Activated CD8-positive, alpha-beta memory T cell treated with anti-CD3 and anti-CD28 coated beads, Interleukin-2, amount 50 U/mL, for 4 hours (primary cell): ENCODE data around the gene SLC25A45.

Experiments used
- DNase-seq: peaks from one replicate; pipeline ENCODE4 v3.0.0-alpha.2; 2020

Gene SLC25A45, protein sequence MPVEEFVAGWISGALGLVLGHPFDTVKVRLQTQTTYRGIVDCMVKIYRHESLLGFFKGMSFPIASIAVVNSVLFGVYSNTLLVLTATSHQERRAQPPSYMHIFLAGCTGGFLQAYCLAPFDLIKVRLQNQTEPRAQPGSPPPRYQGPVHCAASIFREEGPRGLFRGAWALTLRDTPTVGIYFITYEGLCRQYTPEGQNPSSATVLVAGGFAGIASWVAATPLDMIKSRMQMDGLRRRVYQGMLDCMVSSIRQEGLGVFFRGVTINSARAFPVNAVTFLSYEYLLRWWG

DNA sequence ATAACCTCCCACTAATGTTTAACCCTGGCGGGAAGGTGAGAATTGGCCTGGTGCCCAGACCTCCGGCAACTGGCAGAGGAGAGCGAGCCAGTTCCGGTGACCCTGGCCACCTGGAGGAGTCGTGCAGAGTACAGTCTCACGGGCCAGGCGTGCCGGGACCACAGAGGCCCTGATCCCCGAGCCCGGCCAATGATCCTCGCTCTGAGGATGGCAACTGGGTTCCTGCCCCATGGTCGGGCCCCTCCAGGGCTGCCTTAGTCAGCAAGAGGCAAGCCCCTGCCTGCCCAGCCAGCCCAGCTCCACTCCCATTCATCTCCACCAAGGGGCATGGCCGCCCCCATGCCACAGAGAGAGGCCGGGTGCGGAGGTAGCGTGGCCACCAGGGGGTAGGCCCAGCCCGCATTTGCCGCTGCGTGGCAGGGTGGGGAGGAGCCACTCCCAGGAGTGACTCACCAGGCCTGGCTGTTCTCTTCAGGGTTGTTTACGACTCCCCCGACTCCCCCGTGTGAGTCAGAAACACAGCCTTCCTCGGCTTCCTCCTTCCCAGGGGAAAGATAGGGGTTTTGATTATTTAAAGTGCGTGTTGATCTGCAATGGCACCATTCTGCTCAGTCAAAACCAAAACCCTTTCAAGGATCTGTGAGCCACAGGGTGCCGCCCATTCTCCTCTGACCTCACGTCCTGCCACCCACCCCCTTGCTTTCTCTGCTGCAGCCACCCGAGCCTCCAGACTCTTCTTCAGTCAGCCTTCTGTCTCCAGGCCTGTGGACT lies at the start of gene SLC25A45:
Gene SLC25A45 (minus strand): TSS at position 614 of the 771 bp plus-strand sequence. CDS start 695 bp downstream, outside the sequence.
- DNase-seq, result peak; percentile 93

DNA sequence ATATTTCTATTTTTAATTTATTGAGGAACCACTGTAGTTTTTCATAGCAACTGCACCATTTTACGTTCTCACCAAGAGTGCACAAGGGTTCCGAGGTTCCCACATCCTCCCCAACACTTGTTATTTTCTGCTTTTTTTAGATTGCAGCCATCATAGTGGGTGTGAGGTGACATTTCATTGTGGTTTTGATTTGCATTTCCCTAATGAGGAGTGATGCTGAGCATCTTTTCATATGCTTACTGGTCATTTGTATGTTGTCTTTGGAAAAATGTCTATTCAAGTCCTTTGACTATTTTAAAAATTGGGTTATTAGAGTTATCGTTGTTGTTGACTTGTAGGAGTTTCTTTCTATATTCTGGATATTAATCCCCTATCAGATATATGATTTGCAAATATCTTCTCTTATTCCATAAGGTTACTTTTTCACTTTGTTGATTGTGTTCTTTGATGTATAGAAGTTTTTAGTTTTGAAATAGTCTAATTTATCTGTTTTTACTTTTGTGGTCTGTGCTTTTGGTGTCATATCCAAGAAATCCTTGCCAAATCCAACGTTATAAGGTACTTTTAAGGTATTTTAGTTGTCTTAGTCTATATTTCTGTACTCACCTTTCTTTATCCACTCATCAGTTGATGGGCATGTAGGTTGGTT lies 49.1 kb upstream of the SLC25A45 start:
- peak; percentile 17 for DNase-seq

DNA sequence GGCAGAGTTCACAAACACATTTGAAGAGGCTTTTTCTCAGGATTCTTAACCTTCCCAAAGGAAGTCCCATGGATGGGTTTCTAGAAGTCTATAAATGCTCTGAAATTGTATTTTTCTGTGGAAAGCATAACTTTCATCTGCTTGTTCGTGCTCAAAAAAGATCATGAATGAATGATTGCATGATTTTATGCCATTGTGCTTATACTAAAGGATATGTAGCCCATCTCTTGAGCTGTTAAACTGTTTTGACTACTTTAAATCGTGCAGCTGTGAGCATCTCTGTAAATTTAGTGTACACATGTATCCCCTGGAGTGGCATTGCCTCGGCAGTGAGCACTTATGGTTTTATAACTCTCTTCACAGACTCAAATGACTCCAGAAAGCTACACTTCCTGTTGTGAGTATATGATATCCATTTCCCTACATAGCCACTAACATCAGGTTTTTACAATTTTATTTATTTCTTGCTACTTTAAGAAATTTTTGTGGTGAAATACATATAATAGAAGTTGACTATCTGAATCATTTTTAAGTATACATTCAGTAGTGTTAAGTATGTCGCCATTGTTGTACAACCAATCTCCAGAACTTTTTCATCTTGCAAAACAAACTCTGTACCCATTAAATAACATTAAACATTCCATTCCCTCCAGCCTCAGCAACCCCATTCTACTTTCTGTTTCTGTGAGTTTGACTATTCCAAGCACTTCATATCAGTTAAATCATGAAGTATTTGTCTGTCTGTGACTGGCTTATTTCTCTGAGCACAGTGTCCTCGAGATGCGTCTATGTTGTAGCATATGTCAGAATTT lies 48.2 kb upstream of the SLC25A45 start:
- DNase-seq, result peak; percentile 11

DNA sequence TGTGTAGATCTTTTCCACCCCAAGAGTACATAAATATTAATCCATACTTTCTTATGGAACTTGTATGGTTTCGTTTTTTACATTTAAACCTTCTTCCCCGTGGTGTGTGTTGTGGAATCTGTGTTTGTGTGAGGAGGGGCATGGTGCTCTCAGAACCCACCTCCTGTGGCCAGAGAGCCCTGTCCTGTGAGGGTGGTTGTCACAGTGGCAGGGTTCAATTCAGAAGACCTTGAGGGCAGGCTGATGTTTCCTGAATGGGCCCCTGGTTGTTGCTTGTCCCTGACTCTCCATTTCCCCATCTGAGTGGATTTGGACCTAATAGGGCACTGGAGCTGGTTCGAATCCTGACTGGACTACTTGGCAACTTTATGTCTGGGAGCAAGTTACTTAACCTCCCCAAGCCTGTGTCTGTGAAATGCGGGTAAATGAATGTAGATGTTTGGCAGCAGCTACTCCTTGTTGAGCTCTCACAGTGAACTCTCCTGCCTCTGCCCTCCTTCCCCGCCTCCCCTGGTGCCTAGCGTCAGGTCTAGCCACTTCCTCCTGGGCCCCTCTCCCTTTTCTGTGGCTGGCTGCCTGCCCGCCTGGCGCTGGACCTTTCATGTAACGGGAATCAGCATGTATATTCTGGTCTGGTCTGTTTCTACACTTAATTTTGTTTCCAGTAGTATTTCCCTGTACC lies 47.4 kb upstream of the SLC25A45 start:
- peak; percentile 28 for DNase-seq

DNA sequence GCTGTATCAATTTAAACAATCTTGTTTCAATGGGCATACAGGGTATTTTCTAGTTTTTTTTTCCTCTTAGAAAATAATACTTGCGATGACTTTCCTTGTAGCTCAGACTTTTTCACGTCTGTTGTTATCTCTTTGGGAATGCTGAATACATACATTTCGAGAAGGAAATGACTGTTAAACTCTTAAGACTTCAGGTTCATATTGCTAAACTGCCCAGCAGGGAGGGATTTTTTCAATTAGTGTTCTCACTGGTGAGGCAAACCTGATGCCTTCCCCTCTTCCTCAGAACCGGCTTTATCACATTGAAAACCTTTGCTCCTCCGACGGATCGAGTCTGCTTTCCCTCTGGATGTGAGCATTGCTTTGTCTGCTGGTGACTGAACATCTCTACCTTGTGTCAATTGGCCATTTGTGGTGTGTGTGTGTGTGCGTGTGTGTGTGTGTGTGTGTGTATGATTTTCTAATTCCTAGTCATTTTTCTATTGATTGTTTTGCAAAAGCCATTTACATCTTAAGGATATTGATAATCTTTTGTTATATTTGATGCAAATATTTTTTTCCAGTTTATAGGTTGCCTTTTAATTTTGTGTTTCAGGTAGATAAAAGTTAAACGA lies 46.7 kb upstream of the SLC25A45 start:
- peak; percentile 16 for DNase-seq

DNA sequence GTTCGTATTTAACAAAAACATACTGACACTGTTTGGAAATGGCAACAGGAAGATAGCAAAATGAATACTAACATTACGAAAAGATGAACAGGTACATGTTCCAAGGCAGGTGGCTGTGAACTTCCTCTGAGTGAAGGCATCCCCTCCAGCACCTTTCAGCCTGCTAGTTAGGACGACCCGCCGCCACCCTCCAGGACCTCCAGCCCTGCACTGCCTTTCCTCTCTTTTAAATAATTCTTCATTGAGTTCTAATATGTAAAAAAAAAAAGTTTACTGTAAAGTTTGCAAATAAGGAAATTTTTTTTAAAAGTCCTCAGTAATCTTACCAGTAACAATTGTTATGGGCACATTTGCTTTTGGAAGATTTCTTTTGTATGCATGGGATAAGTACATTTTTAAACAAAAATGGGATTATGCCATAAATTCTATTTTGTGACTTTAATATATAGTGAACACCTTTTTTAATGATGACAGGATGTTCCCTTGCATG lies 46.2 kb upstream of the SLC25A45 start:
- DNase-seq, result peak; percentile 18

DNA sequence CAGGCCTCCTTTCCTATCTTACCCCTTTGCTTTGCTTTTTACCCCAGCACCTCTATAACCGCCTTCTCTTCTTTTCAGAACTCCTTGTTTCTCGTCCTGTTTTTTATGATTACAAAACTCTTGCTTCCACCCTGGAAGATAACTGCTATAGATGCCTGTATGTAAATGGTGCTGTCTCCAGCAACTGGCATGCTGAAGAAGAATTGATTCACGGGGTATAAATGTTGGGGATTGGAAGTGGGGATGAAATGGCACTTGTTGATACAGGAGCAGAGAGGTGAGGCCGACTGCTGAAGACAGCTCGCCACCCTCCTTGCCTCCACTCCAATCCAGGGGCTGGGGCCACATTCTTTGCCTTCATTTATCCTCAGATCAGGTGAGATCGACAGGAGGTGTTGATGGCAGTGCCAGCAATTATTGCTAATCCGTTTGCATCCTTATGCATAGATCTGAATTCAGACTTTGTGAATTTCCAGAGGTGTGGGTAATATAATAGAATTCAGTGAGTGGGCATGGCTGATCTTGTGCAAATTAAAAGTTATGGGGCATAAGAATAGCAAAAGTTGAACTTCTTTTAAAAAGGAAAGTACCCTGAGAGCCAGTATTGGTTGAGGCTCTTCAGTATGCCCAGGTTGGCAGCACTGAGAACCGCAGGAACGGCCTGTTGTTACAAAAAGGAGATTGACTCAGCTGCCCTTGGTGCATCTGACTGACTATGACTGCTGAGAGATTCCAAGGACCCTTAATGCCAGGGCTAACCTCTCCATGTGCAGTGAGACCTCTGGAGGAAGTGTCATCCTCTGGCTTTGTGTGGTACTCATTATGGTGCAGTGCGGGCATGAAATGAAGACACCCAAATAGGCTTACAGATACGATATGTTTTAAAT lies 45.5 kb upstream of the SLC25A45 start:
- DNase-seq, result peak; percentile 33

DNA sequence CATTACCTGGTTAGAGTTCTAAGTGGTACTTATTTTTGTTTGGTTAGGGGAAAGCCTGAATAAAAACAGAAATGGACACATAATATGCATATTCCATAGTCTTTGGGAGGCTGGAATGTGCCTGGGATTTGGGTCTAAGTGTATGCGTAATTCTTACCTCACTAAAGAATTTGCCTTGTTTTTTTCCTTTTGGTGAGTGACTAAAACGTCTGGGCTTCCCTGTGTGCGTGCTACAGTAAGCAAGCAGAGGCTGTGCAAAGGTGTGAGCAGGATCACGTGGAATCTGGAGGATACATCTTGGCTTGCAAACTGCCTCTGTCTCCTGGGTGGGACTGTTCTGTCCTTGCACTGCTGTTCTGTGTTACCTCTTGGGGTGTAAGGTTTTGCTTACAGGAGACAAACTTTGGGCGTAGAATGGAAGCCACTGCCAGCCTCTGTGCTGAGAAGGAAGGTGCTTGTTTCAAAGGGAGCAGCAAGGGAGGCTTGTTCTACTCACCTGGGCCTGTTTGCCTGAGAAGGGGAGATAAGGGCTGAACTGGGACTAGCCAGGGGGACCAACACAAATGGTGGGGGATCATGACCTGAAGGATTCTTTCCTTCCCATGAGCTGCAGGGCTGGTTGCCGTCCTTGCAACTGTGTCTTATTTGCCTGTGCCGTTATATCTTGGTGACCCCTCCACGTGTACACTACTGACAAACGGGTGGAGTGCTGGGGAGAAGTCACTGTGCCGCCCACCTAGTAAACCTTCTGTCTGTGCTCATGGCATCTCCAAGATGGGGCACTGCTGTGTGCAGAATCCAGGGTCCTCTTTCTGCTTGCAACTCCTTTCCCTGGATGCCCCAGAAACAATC lies 44.6 kb upstream of the SLC25A45 start:
- peak; percentile 28 for DNase-seq

DNA sequence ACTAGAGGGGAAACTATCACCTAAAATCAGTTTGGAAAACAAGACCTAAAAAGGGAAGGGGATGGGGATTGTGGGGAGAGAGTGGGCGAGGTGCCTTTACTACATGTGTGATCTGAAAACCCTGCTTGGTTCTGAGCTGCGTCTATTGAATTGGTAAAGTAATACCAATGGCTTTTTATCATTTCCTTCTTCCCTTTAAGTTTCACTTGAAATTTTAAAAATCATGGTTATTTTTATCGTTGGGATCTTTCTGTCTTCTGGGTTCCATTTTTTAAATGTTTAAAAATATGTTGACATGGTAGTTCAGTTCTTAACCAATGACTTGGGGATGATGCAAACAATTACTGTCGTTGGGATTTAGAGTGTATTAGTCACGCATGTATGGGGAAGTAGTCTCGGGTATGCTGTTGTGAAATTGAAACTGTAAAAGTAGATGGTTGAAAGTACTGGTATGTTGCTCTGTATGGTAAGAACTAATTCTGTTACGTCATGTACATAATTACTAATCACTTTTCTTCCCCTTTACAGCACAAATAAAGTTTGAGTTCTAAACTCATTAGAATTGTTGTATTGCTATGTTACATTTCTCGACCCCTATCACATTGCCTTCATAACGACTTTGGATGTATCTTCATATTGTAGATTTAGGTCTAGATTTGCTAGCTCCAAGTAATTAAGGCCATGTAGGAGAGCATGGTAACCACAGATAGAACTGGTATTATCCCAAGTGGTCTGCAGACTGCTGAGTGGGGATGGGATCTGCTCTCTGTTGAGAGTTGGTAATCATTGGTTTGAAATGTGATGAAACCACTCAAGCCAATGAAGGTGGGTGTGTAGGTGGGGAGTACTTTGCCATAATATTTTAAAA lies 43.8 kb upstream of the SLC25A45 start:
- DNase-seq, result peak; percentile 16

DNA sequence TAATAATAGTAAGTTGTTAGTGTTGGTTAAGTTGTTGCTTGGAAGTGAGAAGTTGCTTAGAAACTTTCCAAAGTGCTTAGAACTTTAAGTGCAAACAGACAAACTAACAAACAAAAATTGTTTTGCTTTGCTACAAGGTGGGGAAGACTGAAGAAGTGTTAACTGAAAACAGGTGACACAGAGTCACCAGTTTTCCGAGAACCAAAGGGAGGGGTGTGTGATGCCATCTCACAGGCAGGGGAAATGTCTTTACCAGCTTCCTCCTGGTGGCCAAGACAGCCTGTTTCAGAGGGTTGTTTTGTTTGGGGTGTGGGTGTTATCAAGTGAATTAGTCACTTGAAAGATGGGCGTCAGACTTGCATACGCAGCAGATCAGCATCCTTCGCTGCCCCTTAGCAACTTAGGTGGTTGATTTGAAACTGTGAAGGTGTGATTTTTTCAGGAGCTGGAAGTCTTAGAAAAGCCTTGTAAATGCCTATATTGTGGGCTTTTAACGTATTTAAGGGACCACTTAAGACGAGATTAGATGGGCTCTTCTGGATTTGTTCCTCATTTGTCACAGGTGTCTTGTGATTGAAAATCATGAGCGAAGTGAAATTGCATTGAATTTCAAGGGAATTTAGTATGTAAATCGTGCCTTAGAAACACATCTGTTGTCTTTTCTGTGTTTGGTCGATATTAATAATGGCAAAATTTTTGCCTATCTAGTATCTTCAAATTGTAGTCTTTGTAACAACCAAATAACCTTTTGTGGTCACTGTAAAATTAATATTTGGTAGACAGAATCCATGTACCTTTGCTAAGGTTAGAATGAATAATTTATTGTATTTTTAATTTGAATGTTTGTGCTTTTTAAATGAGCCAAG lies 42.9 kb upstream of the SLC25A45 start:
- peak; percentile 74 for DNase-seq

DNA sequence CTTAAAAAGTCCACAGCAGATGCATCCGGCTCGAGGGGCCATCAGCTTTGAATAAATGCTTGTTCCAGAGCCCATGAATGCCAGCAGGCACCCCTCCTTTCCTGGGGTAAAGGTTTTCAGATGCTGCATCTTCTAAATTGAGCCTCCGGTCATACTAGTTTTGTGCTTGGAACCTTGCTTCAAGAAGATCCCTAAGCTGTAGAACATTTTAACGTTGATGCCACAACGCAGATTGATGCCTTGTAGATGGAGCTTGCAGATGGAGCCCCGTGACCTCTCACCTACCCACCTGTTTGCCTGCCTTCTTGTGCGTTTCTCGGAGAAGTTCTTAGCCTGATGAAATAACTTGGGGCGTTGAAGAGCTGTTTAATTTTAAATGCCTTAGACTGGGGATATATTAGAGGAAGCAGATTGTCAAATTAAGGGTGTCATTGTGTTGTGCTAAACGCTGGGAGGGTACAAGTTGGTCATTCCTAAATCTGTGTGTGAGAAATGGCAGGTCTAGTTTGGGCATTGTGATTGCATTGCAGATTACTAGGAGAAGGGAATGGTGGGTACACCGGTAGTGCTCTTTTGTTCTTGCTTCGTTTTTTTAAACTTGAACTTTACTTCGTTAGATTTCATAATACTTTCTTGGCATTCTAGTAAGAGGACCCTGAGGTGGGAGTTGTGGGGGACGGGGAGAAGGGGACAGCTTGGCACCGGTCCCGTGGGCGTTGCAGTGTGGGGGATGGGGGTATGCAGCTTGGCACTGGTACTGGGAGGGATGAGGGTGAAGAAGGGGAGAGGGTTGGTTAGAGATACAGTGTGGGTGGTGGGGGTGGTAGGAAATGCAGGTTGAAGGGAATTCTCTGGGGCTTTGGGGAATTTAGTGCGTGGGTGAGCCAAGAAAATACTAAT lies 42.0 kb upstream of the SLC25A45 start:
- peak; percentile 71 for DNase-seq

DNA sequence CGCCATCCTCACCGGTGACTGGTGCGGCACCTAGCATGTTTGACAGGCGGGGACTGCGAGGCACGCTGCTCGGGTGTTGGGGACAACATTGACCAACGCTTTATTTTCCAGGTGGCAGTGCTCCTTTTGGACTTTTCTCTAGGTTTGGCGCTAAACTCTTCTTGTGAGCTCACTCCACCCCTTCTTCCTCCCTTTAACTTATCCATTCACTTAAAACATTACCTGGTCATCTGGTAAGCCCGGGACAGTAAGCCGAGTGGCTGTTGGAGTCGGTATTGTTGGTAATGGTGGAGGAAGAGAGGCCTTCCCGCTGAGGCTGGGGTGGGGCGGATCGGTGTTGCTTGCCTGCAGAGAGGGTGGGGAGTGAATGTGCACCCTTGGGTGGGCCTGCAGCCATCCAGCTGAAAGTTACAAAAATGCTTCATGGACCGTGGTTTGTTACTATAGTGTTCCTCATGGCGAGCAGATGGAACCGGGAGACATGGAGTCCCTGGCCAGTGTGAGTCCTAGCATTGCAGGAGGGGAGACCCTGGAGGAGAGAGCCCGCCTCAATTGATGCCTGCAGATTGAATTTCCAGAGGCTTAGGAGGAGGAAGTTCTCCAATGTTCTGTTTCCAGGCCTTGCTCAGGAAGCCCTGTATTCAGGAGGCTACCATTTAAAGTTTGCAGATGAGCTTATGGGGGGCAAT lies 41.2 kb upstream of the SLC25A45 start:
- peak; percentile 40 for DNase-seq

DNA sequence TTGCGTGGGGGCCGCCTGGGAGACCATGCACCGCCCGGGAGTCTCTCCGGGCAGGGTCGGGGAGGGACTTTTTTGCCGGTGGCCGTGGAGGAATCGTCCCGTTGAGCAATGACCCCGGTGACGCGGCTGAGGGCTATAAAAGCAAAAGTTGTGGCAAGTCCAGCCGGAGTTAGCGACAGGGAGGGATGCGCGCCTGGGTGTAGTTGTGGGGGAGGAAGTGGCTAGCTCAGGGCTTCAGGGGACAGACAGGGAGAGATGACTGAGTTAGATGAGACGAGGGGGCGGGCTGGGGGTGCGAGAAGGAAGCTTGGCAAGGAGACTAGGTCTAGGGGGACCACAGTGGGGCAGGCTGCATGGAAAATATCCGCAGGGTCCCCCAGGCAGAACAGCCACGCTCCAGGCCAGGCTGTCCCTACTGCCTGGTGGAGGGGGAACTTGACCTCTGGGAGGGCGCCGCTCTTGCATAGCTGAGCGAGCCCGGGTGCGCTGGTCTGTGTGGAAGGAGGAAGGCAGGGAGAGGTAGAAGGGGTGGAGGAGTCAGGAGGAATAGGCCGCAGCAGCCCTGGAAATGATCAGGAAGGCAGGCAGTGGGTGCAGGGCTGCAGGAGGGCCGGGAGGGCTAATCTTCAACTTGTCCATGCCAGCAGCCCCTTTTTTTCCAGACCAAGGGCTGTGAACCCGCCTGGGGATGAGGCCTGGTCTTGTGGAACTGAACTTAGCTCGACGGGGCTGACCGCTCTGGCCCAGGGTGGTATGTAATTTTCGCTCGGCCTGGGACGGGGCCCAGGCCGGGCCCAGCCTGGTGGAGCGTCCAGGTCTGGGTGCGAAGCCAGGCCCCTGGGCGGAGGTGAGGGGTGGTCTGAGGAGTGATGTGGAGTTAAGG lies 40.4 kb upstream of the SLC25A45 start, which contains the start of gene NEAT1:
Gene NEAT1 (plus strand): TSS at position 166 of the 883 bp plus-strand sequence.
- DNase-seq, result peak; percentile 88

DNA sequence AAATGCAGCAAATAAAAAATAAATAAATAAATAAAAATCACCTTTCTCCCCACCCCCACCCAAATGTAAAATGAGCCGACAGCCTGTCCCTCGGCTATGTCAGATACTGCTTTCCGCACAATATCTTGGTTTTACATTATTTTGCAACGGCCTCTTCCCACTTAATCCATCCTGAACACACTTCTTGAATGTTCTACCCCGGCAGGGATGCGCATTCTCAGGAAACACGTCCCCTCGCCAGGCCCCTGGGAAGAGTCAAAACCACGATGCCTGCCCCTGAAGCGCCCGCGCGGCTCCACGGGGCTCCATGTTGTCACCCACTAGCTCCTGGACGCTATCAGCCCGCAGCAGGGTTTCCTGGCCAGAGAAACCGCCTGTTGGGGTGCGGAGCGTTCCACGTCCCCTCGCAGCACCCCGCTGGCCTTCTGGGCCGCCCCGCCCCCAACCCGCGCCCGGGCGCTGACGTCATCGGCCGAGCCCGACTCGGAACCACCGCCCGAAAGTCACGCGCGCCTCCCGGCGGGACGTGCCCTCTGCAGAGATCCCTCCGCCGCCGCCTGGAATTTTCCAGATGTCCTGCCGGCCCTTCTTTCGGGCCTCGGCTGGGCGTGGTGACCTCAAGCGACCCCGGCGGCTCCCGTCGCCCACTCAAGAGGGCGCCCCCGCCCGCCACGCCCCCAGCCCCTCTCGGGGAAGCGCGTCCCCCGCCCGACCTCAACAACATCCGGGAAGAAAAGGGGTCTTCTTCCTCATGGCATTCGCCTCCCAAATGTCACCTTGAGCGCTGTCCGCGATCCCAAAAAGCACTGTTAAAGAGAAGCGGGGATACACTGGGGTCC lies 39.6 kb upstream of the SLC25A45 start:
- DNase-seq, result peak; percentile 91
